ENCODE data around the gene EEFSEC.

DNA sequence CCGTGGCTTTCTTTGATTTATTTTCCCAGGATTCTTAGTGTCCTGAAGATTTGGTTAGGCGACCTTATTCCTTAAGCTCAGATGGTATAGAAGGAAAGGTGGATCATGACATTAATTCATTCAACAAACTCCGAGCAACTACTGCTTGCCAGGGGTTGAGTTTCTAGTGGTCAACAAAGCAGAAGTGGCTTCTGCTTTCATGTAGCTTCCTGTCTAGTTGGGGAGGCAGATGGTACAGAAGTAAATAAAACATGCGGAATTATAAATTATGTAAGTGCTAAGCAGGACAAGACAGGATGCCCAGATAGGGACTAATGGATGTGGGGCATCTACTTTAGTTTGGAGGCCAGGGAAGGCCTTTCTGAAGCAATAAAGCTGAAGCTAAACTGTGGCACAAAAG lies 15.6 kb downstream of the EEFSEC start:
- TF ChIP-seq, protein P1, sequence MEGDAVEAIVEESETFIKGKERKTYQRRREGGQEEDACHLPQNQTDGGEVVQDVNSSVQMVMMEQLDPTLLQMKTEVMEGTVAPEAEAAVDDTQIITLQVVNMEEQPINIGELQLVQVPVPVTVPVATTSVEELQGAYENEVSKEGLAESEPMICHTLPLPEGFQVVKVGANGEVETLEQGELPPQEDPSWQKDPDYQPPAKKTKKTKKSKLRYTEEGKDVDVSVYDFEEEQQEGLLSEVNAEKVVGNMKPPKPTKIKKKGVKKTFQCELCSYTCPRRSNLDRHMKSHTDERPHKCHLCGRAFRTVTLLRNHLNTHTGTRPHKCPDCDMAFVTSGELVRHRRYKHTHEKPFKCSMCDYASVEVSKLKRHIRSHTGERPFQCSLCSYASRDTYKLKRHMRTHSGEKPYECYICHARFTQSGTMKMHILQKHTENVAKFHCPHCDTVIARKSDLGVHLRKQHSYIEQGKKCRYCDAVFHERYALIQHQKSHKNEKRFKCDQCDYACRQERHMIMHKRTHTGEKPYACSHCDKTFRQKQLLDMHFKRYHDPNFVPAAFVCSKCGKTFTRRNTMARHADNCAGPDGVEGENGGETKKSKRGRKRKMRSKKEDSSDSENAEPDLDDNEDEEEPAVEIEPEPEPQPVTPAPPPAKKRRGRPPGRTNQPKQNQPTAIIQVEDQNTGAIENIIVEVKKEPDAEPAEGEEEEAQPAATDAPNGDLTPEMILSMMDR (IDR thresholded peaks at IDR 0.05), result no peak
- no peak for TF ChIP-seq POLR2A (IDR thresholded peaks at IDR 0.05)
